CD14-positive monocyte (primary cell): ENCODE results near the gene MSLN. TPM values are rescaled to one million over a fixed set of nuclear protein-coding genes. Genes with fewer than 3 reads are reported as not detected.

Source experiments
- DNase-seq, 3 donors: peaks; one replicate each; pipeline ENCODE4 v3.0.0-alpha.2; 2011 to 2022
- H2AFZ ChIP-seq: 2 replicates; pipeline ENCODE4 v1.6.0; 2012; ENCODE audit warnings: mild to moderate bottlenecking, low read depth, low read length, inconsistent platforms; ENCODE audit not compliant: insufficient read depth, poor library complexity, severe bottlenecking
- H3K27ac ChIP-seq, 2 donors: 1 replicate in 1 of 2; 2 replicates in 1 of 2; pipeline ENCODE4 v1.5.1; 2012 to 2013; ENCODE audit warnings: low read length in 2 of 2, control low read depth in 1 of 2, inconsistent platforms in 1 of 2, low read depth in 1 of 2, mild to moderate bottlenecking in 1 of 2
- H3K27me3 ChIP-seq, 2 donors: one replicate each; pipeline versions ENCODE4 v1.6.0 to v1.6.1; 2011 to 2013; ENCODE audit warnings: low read length in 2 of 2; ENCODE audit not compliant: control insufficient read depth in 2 of 2, insufficient read depth in 2 of 2
- H3K36me3 ChIP-seq, 2 donors: replicated peaks in 1 of 2; 1 replicate in 1 of 2; 2 replicates in 1 of 2; pipeline versions ENCODE4 v1.5.1 to v1.6.1; 2012 to 2013; ENCODE audit warnings: low read length in 2 of 2, control low read depth in 1 of 2, inconsistent platforms in 1 of 2, mild to moderate bottlenecking in 1 of 2; ENCODE audit not compliant: insufficient read depth in 2 of 2, control insufficient read depth in 1 of 2
- H3K4me1 ChIP-seq, 2 donors: 1 replicate in 1 of 2; 2 replicates in 1 of 2; pipeline versions ENCODE4 v1.5.1 to v1.6.1; 2012 to 2013; ENCODE audit warnings: low read length in 2 of 2, control low read depth in 1 of 2, inconsistent platforms in 1 of 2, mild to moderate bottlenecking in 1 of 2, moderate library complexity in 1 of 2; ENCODE audit not compliant: insufficient read depth in 2 of 2, control insufficient read depth in 1 of 2
- H3K4me2 ChIP-seq: replicated peaks from 2 replicates; pipeline ENCODE3; 2012; ENCODE audit warnings: low read length, moderate library complexity, mild to moderate bottlenecking; ENCODE audit not compliant: poor library complexity, severe bottlenecking; ENCODE audit errors: extremely low read depth
- H3K4me3 ChIP-seq, 3 experiments: fragments of 200-600 bp in 1 of 3; sonication (generic) in 1 of 3; replicated peaks in 1 of 3; 1 replicate in 2 of 3; 2 replicates in 1 of 3; pipeline ENCODE4 v1.5.1; 2011 to 2013; ENCODE audit warnings: low read length in 3 of 3, mild to moderate bottlenecking in 3 of 3, control low read depth in 2 of 3, low read depth in 2 of 3, inconsistent platforms in 1 of 3, moderate library complexity in 1 of 3
- H3K79me2 ChIP-seq: 2 replicates; pipeline ENCODE4 v1.6.0; 2012; ENCODE audit warnings: mild to moderate bottlenecking, control low read depth, inconsistent platforms, low read length, moderate library complexity; ENCODE audit not compliant: insufficient read depth
- H3K9ac ChIP-seq: 2 replicates; pipeline ENCODE4 v1.6.0; 2017; ENCODE audit warnings: low read length, mild to moderate bottlenecking; ENCODE audit not compliant: insufficient read depth, poor library complexity, severe bottlenecking
- H3K9me3 ChIP-seq, 2 donors: replicated peaks in 1 of 2; 1 replicate in 1 of 2; 2 replicates in 1 of 2; pipeline versions ENCODE4 v1.5.1 to v1.6.1; 2012 to 2013; ENCODE audit warnings: low read length in 2 of 2, control low read depth in 1 of 2; ENCODE audit not compliant: control insufficient read depth in 1 of 2, insufficient read depth in 1 of 2
- H4K20me1 ChIP-seq: 2 replicates; pipeline ENCODE4 v1.6.0; 2012; ENCODE audit warnings: mild to moderate bottlenecking, low read length, control low read depth, moderate library complexity; ENCODE audit not compliant: insufficient read depth
- H3K27ac Mint-ChIP-seq, 7 donors: one replicate each; pipeline ENCODE4 v1.8.0; 2020; ENCODE audit warnings: mild to moderate bottlenecking in 7 of 7, mixed read lengths in 7 of 7, moderate library complexity in 6 of 7, inconsistent platforms in 2 of 7
- H3K27me3 Mint-ChIP-seq, 3 donors: one replicate each; pipeline ENCODE4 v1.8.0; 2021 to 2022; ENCODE audit warnings: low read depth in 3 of 3, mild to moderate bottlenecking in 3 of 3, mixed read lengths in 3 of 3, moderate library complexity in 3 of 3, inconsistent platforms in 1 of 3
- H3K36me3 Mint-ChIP-seq, 2 donors: one replicate each; pipeline ENCODE4 v1.8.0; 2020; ENCODE audit warnings: mixed read lengths in 2 of 2, inconsistent platforms in 1 of 2, mild to moderate bottlenecking in 1 of 2
- H3K4me1 Mint-ChIP-seq: one replicate; pipeline ENCODE4 v1.8.0; 2020; ENCODE audit warnings: mild to moderate bottlenecking, mixed read lengths
- H3K4me3 Mint-ChIP-seq, 2 donors: one replicate each; pipeline ENCODE4 v1.8.0; 2020; ENCODE audit warnings: mild to moderate bottlenecking in 2 of 2, mixed read lengths in 2 of 2, moderate library complexity in 1 of 2
- H3K9me3 Mint-ChIP-seq, 7 donors: one replicate each; pipeline ENCODE4 v1.8.0; 2020 to 2022; ENCODE audit warnings: mixed read lengths in 7 of 7, mild to moderate bottlenecking in 6 of 7, moderate library complexity in 6 of 7, inconsistent platforms in 2 of 7
- CTCF ChIP-seq: fragments of 200-600 bp; IDR thresholded peaks from one replicate; pipeline ENCODE4 v1.8.0; 2022; ENCODE audit warnings: antibody characterized with exemption, mild to moderate bottlenecking
- WGBS: methylation state at CpG from one replicate; pipeline ENCODE4 v1.1.5; 2013; ENCODE audit warnings: missing lambda C conversion rate; ENCODE audit not compliant: insufficient coverage; 5-methylcytosine and 5-hydroxymethylcytosine counted together
- intact Hi-C, 2 donors: fragments of 100-400 bp; cut with micrococcal nuclease; formaldehyde crosslinking; loops; one replicate each; pipeline versions ENCODE4 v1.15.0 to v1.15.1; 2023
- polyA plus RNA-seq, 3 donors: library from polyadenylated mRNA; depleted of rRNA in 1 of 3; unstranded in 2 of 3; stranded (reverse) in 1 of 3; fragments of 300-500 nt in 2 of 3; fragments of >200 nt in 1 of 3; fragmentation: Illumina TruSeq in 2 of 3; gene quantifications; 1 replicate in 2 of 3; 2 replicates in 1 of 3; pipeline ENCODE4 v1.2.3, GENCODE V29; 2012 to 2021

Gene MSLN
- polyA plus RNA-seq, 3 donors = 0.07 to 0.29 TPM; not detected in 1

DNA sequence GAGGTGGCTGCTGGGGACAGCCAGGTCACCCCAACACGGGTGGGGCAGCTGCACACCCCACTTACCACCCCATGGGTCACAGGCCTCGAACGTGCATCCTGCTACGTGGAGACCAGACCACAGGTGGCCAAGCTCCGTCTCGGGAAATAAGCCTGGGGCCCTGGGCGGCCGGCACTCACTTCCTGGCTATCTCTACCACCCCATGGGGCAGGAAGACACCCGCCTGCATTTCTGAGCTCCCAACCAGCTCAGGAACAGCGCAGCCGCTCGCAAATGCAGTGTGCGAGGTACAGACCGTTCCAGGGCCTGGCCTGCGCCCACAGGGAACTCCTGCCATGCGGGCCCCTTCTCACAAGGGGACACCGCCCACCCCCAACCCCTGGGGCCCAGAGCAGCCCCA lies 44.9 kb downstream of the MSLN start:
- no peak overlapping the region for H3K4me3 ChIP-seq
- H3K9me3 ChIP-seq = no peaks in the 10 kb centered on the region
- no peaks in the 10 kb centered on the region for H4K20me1 ChIP-seq
- H3K79me2 ChIP-seq = no peaks in the 10 kb centered on the region
- H3K36me3 ChIP-seq = no peaks in the 10 kb centered on the region
- DNase-seq = no peak
- H3K4me2 ChIP-seq = no peak overlapping the region
- Mint-ChIP-seq H3K9me3 (peaks cover 0 to 7% (median 0%) of the 10 kb centered on the region in 7 donors), H3K36me3 (peaks cover 0 to 3% of the 10 kb centered on the region in 2 donors), H3K4me3 (no peak overlapping the region), H3K27me3 (peaks cover 20 to 41% (median 22%) of the 10 kb centered on the region in 3 donors), H3K27ac (no peak overlapping the region), H3K4me1 (peaks cover 15% of the 10 kb centered on the region)
- intact Hi-C loops = no loop called here
- peaks cover 8 to 12% of the 10 kb centered on the region in 2 donors for H3K4me1 ChIP-seq
- no peak overlapping the region for H3K9ac ChIP-seq
- TF ChIP-seq CTCF = no peak
- WGBS = 78% methylated on average over 16 of the region's 17 CpGs
- no peak overlapping the region for H3K27ac ChIP-seq
- H2AFZ ChIP-seq = no peak overlapping the region
- H3K27me3 ChIP-seq = peaks cover 0 to 23% of the 10 kb centered on the region in 2 donors

GRCh38 chr16:807347-808084 lies 47.0 kb downstream of the MSLN start:
- Histone ChIP-seq H3K36me3 (no peaks in the 10 kb centered on the region), H4K20me1 (no peaks in the 10 kb centered on the region), H3K4me2 (peak overlapping the region; percentile 83), H2AFZ (peak overlapping the region; percentile 98), H3K9ac (peak overlapping the region; percentile 97), H3K9me3 (peaks cover 4 to 6% of the 10 kb centered on the region in 2 donors), H3K27me3 (peaks cover 0 to 10% of the 10 kb centered on the region in 2 donors), H3K4me1 (peaks cover 8 to 12% of the 10 kb centered on the region in 2 donors), H3K79me2 (no peaks in the 10 kb centered on the region), H3K4me3 (peak overlapping the region; percentile 49 to 86 (median 70)), H3K27ac (peak overlapping the region; percentile 77 to 95)
- Mint-ChIP-seq H3K4me1 (peaks cover 15% of the 10 kb centered on the region), H3K27ac (peak overlapping the region; percentile 87 to 96 (median 91)), H3K9me3 (peaks cover 3 to 14% (median 9%) of the 10 kb centered on the region in 7 donors), H3K36me3 (peaks cover 3% of the 10 kb centered on the region in 2 donors), H3K27me3 (peaks cover 14 to 35% (median 18%) of the 10 kb centered on the region in 3 donors), H3K4me3 (peak overlapping the region; percentile 91 to 98)
- DNase-seq = peak; percentile 92 to 96 (median 94)
- 4% methylated on average over 75 of the region's 80 CpGs for whole genome bisulfite sequencing
- intact Hi-C loops = loop anchor here (2.0 kb wide), 2 partner anchors 19 to 163 kb away; partner anchors contain the start of genes CHTF18 (in 1 of the 2), LMF1 (in 1 of the 2) and RPUSD1 (in 1 of the 2)
- TF ChIP-seq CTCF = no peak
